ENCODE measurements around the gene MYL6B. TPM values are rescaled to one million over a fixed set of nuclear protein-coding genes. Genes with fewer than 3 reads are reported as not detected.

Gene MYL6B
- total and polyA plus RNA-seq, 8 donors = 6.7 to 65.9 (median 16.5) TPM

DNA sequence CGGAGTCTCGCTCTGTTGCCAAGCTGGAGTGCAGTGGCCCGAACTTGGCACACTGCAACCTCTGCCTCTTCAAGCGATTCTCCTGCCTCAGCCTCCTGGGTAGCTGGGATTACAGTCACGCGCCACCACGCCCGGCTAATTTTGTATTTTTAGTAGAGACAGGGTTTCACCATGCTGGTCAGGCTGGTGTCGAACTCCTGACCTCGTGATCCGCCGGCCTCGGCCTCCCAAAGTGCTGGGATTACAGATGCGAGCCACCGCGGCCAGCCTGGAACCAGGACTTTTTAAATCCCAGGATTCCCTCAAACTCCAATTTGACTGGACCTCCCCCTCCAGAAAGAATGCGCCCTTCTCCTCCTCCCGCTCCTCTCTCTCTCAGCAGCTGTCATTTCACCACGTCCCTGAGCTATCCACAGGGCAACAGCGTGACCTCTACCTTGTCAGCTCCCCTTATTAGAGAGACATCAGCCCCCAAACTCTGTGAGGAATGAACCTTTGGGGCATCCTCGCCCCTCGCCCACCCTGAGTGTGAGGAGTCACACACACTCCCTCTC, 22.4 kb upstream of the MYL6B start:
- no peak for FAIRE-seq
- no peak for DNase-seq
- Histone ChIP-seq H3K27ac (peak overlapping the region in 1 of 4 donors; percentile 79), H3K4me1 (peaks cover 10 to 27% (median 12%) of the 10 kb centered on the region in 3 donors), H3K9me3 (no peaks in the 10 kb centered on the region), H3K27me3 (no peaks in the 10 kb centered on the region), H3K4me3 (peak overlapping the region in 1 of 4 donors; percentile 72), H3K36me3 (peaks cover 3 to 44% (median 4%) of the 10 kb centered on the region in 3 donors)
- 77 to 81% methylated on average over 22 of the region's 22 CpGs for WGBS, 2 donors
- TF ChIP-seq, protein P1, sequence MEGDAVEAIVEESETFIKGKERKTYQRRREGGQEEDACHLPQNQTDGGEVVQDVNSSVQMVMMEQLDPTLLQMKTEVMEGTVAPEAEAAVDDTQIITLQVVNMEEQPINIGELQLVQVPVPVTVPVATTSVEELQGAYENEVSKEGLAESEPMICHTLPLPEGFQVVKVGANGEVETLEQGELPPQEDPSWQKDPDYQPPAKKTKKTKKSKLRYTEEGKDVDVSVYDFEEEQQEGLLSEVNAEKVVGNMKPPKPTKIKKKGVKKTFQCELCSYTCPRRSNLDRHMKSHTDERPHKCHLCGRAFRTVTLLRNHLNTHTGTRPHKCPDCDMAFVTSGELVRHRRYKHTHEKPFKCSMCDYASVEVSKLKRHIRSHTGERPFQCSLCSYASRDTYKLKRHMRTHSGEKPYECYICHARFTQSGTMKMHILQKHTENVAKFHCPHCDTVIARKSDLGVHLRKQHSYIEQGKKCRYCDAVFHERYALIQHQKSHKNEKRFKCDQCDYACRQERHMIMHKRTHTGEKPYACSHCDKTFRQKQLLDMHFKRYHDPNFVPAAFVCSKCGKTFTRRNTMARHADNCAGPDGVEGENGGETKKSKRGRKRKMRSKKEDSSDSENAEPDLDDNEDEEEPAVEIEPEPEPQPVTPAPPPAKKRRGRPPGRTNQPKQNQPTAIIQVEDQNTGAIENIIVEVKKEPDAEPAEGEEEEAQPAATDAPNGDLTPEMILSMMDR (IDR thresholded peaks at IDR 0.05) = no peak
- intact Hi-C loops (cut with DNase I) = loop anchor here in 1 of 3 donors (10.0 kb wide), 1 partner anchor 325 kb away; the partner anchor contains the start of gene MIP
- ATAC-seq = no peak

DNA sequence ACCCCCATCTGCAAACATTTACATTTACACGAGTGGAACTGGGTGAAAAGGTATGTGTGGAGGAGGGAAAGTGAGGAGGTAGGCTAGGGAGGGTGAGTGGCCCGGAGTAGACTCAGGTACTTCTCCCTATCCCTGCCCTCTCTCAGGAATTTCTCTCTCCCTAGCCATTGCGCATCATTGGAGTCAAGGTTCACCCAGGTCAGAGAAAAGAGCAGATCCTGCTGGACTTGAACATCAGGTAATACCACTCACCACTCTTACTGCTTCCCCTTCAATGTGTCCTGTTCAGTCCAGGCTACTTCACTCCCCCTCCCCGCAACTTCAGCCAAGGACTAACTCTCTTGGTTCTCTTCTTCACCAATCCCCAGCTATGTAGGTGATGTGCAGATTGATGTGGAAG, 21.5 kb upstream of the MYL6B start:
- no peak for ATAC-seq
- no peak overlapping the region for H3K27ac ChIP-seq
- H3K4me1 ChIP-seq = peaks cover 10 to 23% (median 12%) of the 10 kb centered on the region in 3 donors
- no peak for FAIRE-seq
- TF ChIP-seq, protein P1 (IDR thresholded peaks at IDR 0.05) = no peak
- H3K36me3 ChIP-seq = peaks cover 3 to 44% (median 4%) of the 10 kb centered on the region in 3 donors
- DNase-seq = no peak
- no peaks in the 10 kb centered on the region for H3K9me3 ChIP-seq
- intact Hi-C loops (cut with DNase I) = no loop called here
- H3K4me3 ChIP-seq = no peak overlapping the region
- H3K27me3 ChIP-seq = no peaks in the 10 kb centered on the region
- 83 to 88% methylated on average over 4 of the region's 4 CpGs for WGBS, 2 donors

DNA sequence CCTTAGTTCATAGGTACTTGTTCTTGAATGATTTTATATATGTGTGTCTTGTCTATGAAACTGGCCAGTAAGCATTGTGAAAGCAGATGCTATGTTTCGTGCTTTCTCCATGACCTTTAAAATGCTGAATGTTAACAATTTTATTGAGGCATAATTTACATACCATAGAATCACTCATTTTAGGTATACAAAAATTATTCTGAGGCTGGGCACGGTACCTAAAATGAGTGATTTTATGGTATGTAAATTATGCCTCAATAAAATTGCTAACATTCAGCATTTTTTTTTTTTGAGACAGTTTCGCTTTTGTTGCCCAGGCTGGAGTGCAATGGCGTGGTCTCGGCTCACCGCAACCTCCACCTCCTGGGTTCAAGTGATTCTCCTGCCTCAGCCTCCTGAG, 17.5 kb upstream of the MYL6B start:
- H3K27ac ChIP-seq = no peak overlapping the region
- H3K4me3 ChIP-seq = no peak overlapping the region
- no peaks in the 10 kb centered on the region for H3K27me3 ChIP-seq
- H3K4me1 ChIP-seq = peaks cover 0 to 2% (median 0%) of the 10 kb centered on the region in 3 donors
- no peak for DNase-seq
- TF ChIP-seq, protein P1 (IDR thresholded peaks at IDR 0.05) = no peak
- intact Hi-C loops (cut with DNase I) = no loop called here
- no peaks in the 10 kb centered on the region for H3K9me3 ChIP-seq
- ATAC-seq = no peak
- FAIRE-seq = no peak
- H3K36me3 ChIP-seq = peaks cover 3 to 80% (median 9%) of the 10 kb centered on the region in 3 donors
- 97 to 98% methylated on average over 6 of the region's 6 CpGs for WGBS, 2 donors

DNA sequence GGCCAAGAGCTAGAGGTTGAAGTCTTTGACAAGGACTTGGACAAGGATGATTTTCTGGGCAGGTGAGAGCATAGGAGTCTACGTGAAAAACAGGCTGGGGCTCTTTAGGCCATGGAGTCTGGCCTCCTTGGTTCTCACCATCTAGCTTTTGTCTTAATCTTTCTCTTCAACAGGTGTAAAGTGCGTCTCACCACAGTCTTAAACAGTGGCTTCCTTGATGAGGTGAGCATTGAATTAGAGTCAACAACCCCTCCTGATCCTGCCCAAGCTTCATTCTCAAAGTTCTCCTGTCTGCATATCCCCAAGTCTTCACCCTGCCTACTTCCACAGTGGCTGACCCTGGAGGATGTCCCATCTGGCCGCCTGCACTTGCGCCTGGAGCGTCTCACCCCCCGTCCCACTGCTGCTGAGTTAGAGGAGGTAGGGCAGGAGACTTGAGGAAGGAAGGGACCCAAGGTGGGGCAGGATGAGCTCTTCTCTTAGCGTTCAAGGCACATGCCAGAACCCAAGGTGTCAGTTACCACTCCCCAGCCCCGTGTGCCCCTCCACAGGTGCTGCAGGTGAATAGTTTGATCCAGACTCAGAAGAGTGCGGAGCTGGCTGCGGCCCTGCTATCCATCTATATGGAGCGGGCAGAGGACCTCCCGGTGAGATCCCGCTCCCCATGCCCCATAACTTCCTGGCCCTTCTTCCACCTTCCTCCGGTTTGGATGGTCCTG, 14.4 kb upstream of the MYL6B start:
- no peak overlapping the region for H3K4me3 ChIP-seq
- no peak for DNase-seq
- H3K36me3 ChIP-seq = peaks cover 0 to 81% (median 10%) of the 10 kb centered on the region in 3 donors
- 94 to 97% methylated on average over 14 of the region's 14 CpGs for WGBS, 2 donors
- no peak for ATAC-seq
- TF ChIP-seq, protein P1 (IDR thresholded peaks at IDR 0.05) = no peak
- H3K4me1 ChIP-seq = no peaks in the 10 kb centered on the region
- no peaks in the 10 kb centered on the region for H3K27me3 ChIP-seq
- intact Hi-C loops (cut with DNase I) = no loop called here
- H3K27ac ChIP-seq = no peak overlapping the region
- H3K9me3 ChIP-seq = no peaks in the 10 kb centered on the region
- no peak for FAIRE-seq
